C1 segment of cervical spinal cord (tissue), 14 donors: ENCODE results near the gene OSBPL7.

Experiments
- DNase-seq, 14 donors: peaks; one replicate each; lab custom pipeline; 2025; lab: John Stamatoyannopoulos, UW

The OSBPL7 gene

GRCh38 chr17:47829870-47830269 lies 8.3 kb upstream of the OSBPL7 start:
- no peak for DNase-seq

GRCh38 chr17:47823519-47823918 lies 1.9 kb upstream of the OSBPL7 start:
- no peak for DNase-seq

DNA sequence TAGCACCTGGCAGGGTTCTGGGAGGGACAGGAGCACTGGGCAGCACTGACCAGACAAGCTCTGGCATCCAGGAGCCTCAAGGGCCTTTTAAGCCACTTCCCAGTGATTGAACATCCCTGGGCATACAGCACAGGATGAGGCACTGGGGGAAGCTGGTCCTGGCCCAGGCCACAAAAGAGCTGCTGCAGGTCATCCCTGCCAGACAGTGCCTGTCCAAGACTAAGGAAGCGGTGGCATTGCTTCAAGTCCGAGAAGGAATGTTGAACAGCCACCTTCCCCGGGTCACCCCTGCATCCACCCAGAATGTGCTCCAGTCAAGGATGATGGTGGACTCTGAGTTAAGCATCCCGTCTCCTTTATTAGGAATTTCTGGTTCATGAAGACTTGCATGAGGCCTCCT lies 1.2 kb upstream of the OSBPL7 start:
- DNase-seq, result no peak

GRCh38 chr17:47821031-47821423 lies 567 bp downstream of the OSBPL7 start:
- no peak for DNase-seq

DNA sequence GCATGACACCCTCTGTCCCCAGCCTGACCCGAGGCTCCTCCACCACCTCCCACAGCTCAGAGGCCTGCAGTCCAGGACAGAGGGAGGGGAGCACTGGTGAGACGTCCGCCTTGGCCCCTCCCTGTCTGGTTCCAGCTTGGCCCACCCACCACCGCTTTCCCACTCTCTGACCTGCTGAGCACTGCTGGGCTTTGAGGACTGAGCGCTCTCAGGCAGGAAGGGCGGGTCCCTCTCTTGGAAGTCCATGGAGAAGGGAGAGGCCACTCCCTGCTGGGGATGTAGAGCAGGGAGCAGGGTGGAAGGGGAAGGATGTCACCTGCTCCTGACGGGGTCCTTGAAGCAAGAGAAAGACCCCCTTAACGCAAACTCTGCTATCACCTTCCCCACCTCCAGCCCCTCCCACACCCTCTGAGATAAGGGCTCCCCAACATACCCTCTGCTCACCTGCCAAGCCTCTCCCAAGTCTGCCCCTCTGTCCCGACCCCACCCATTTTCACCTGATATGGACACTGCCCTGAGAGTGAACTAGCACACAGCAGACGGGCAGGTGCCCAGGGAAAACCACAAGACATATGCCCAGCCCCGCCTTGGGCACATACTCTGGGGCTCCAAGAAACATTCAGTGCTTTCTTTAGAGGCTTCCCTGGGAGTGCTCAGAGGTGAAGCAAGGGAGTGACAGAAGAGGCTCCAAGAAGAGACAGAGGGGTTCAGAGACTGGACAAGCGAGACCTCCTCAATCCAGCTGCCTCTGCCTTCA lies 1.4 kb downstream of the OSBPL7 start:
- DNase-seq, result no peak

GRCh38 chr17:47819475-47819874 lies 2.1 kb downstream of the OSBPL7 start:
- DNase-seq, result no peak

DNA sequence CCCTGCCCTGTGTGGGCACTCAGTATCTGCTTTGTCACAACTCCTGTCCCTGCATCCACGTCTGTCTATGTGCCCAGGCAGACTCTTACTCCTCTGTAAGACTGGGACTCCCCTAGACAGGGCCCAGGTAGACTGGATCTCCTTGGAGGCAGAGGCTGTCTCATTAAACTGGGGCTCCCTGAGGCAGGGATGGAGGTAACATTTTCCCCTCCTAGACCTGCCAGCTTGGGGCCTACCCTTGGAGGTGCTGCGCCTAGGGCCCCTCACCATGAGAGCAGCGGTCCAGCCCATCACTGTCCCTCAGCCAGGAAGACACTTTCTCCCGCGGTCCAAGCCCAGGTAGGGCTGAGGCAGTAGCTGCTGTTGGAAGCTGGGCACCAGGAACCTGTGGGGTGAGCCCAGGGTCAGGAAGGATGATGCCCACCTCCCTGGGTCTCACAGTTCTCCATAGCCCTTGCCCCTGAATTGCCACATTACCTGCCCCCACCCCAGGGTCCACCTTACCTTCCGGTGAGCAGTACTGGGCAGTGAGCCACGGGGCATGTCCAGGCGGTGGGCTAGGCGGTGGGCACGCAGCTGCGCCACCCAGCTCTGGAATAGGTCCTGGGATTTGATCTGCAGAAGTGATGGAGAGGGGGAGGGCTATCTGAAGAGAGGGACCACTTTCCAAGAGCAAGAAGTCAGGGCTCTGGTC lies 3.4 kb downstream of the OSBPL7 start:
- DNase-seq, result no peak

GRCh38 chr17:47816947-47817346 lies 4.6 kb downstream of the OSBPL7 start:
- DNase-seq, result no peak

- DNase-seq, result no peak
Measured at GRCh38 chr17:47816111-47816735, 5.4 kb downstream of the OSBPL7 start.

DNA sequence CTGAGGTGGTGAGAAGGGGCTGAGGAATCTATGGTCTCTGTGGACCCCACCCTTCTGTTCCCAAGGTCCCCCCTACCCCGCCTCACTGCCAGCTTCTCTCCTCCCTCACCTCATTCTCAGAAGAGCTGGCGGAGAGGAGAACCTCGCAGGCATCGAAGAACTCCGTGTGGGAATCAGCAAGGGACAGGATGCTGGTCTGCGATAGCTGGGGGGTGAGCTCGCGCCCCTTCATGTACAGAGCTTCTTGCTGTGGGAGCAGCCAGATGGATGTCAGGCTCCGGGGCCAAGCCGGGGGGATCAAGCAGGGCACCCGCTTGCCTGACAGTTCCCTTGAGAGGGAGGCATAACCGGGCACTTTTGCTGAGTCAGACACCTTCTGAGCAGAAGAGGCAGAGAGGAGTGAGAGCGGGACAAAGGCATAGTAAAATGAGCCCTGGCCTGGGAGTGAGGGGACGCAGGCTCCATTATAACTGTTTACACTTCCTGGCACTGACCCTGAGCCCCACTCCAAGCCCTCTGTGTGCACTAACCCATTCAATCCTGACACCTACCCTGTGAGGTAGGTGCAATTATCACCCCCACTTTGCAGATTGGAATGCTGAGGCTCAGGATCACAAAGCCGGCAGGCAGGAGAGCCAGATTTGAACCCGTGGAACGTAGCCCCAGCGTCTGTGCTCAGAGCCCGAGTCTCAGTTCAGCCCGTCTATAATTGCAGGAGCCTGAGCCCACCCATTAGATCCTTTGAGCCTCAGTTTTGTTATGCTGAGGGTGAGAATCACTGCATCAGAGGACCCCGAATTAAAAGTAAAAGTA lies 6.3 kb downstream of the OSBPL7 start:
- DNase-seq, result no peak

- no peak for DNase-seq
Measured at GRCh38 chr17:47813512-47814031, 8.0 kb downstream of the OSBPL7 start.

GRCh38 chr17:47813077-47813476 lies 8.5 kb downstream of the OSBPL7 start:
- no peak for DNase-seq

DNA sequence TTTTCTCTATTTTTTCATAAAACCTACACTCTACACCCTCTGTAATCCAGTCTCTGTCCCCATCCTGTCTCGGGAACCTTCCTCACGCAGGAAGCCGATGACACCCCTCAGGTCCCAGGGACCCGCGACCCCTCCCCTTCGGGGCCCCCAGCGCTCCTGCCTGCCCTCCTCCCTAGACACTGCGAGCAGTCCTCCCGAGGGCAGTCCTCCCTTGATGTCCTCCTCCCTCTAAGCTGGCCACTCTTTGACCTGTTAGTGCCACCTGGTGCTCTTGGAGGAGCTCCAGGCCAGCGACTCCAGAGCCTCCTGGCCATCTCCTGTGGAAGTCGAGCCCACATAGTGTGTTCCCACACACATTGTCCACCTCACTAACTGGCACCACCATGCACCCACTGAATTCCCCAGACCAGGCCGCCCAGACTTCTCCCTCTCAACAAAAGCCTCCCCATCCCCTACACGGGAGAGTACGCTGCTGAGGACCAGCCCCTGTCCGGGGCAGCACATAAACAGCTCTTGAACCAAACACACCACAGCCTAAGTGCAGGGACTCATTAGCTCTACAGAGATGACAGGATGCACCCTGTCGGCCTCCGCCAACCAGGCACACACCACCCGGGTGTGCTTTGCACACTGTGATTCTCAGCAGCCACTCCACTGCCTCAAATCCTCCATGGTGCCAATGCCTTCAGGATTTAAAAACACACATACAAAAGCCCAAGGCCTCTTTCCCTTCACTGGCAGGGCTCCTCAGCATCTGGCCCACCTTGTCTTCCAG lies 9.3 kb downstream of the OSBPL7 start:
- no peak for DNase-seq

- DNase-seq, result no peak
Measured at GRCh38 chr17:47811709-47812108, 9.9 kb downstream of the OSBPL7 start.

DNA sequence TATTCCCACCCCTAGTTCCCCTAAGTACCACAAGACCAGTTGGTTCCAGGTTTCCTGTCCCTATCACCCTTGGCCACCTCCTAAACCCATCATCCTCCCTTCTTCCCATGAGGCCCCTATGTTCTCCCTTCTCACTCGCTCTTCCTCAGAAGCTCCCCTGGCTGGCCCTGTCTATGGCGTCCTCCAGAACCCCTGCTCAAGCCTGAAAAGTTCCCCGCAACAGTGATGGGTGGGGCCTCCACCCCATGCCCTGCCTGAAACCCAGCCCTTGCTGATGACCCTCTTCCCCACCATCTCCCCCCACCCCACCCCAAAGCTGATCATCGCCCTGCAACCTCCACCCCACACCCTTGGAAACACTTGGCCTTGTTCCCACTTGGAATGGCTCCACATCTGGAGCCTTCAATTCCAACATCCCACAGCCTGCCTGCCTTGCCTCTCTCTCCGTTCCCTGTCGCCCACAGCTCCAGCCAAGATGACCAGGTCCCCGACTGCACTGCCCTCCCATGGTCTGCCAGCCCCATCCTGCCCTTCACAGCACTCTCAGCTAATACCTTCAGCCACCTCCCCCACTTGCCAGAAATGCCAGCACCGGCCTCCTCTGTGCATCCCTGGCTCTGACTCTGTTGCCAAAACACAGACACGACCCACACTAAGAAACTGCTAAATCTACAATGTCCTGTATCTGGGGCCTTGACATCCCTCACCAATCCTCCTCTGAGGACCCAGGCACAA lies 10.5 kb downstream of the OSBPL7 start:
- no peak for DNase-seq

DNA sequence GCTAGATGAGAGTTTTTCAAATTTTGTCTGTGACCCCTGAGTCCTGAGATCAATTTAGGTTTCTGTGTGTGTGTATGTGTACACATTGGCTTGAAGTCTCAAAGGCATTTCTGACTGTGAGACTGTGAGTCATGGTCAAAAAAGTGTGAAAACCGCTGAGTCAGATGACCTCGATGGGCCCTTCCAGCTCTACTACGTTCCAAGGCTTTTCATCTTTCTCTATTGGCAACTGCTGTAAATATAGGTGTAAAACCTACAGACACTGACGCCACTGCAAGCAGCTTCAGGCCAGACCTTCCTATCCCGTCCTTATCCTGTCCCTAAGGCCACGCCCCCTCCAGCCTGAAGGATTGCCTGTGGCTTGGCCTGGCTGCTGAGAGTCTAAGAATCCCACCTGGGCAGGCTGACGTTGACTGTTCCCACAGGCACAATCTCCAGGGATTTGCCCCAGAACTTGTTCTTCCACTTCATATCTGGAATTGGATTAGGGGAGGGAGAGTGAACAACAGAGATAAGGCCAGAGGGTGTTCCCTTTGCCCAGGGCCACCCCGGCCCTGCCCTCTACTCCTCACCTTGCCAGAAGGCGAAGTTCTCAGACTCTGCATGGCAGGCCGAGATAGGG lies 11.3 kb downstream of the OSBPL7 start:
- no peak for DNase-seq

GRCh38 chr17:47808830-47809480 lies 12.6 kb downstream of the OSBPL7 start:
- no peak for DNase-seq

- no peak for DNase-seq
Measured at GRCh38 chr17:47808036-47808829, 13.4 kb downstream of the OSBPL7 start.
